Activated T-helper 17 cell treated with anti-CD3 and anti-CD28 coated beads, Interleukin-2, amount 50 U/mL, for 72 hours (primary cell): Measurements from ENCODE around the gene SCAMP4. TPM values are rescaled to one million over a fixed set of nuclear protein-coding genes. Genes with fewer than 3 reads are reported as not detected.

ENCODE experiments used
- ATAC-seq: fragments of 150-1000 bp; cut with Tn5 transposase; replicated peaks from 2 replicates; pipeline ENCODE4 v1.10.0; 2021; ENCODE audit warnings: mild to moderate bottlenecking, moderate library complexity
- H3K27ac Mint-ChIP-seq: one replicate; pipeline ENCODE4 v1.8.0; 2022; ENCODE audit warnings: mixed read lengths
- H3K27me3 Mint-ChIP-seq: one replicate; pipeline ENCODE4 v1.8.0; 2022; ENCODE audit warnings: mixed read lengths
- H3K36me3 Mint-ChIP-seq: one replicate; pipeline ENCODE4 v1.8.0; 2022; ENCODE audit warnings: low read depth, mild to moderate bottlenecking, mixed read lengths
- H3K4me1 Mint-ChIP-seq: one replicate; pipeline ENCODE4 v1.8.0; 2022; ENCODE audit warnings: mixed read lengths
- H3K4me3 Mint-ChIP-seq: one replicate; pipeline ENCODE4 v1.8.0; 2022; ENCODE audit warnings: mild to moderate bottlenecking, mixed read lengths
- H3K9me3 Mint-ChIP-seq: one replicate; pipeline ENCODE4 v1.8.0; 2022; ENCODE audit warnings: mixed read lengths
- total RNA-seq, 2 donors: library from RNA; stranded (reverse); gene quantifications; one replicate each; pipeline ENCODE4 v1.2.3, GENCODE V29; 2022

Gene SCAMP4
- total RNA-seq, 2 donors from 2014 or later, result 31.7 to 36.4 TPM

DNA sequence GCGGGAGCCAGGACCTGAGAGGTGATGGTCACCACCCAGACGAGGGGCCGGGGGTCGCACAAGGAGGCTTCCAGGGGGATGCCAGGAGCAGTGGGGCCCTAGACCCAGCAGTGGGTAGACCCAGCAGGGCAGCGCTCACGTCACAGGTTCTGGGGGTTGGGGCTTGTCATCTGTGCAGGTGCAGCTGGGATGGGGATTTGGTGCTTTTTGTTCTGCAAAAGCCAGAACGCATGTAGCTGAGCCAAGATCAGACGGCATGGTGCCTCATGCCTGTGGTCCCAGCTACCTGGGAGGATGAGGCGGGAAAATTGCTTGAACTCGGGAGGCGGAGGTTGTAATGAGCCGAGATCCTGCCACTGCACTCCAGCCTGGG, 50.9 kb downstream of the SCAMP4 start:
- Mint-ChIP-seq H3K4me3 (no peak overlapping the region), H3K27me3 (no peaks in the 10 kb centered on the region), H3K9me3 (no peaks in the 10 kb centered on the region), H3K36me3 (peaks cover 11% of the 10 kb centered on the region), H3K27ac (no peak overlapping the region), H3K4me1 (no peaks in the 10 kb centered on the region)
- ATAC-seq, result no peak

DNA sequence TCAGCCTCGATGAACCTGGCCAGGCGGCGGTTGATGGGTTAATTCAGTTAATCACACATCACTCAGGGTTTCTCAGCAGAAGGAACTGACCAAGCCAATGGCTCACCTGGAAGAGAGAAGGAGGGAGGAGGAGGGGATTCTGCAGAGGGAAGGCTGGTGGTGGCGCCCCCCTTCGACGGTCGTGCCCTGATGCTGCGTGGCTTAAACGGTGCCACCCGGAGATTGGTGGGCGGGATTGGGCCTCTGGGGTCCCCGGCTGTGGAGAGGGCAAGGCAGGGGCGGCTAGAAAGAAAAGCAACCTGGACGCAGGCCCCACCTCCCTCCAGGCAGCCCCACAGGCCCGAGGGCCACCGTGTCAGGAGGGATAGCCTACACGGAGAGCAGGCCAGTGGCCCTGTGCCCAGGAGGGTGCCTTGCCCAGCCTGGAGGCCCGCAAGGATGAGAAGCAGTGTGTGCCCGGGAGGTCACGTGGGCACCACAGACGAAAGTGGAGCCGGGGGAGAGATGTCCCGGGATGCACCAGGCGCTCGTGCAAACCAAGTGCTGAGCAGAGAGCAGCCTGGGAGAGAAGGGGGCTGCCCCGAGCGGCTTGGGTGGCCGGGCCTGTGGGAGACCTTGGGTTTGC, 51.8 kb downstream of the SCAMP4 start:
- no peaks in the 10 kb centered on the region for H3K9me3 Mint-ChIP-seq
- no peaks in the 10 kb centered on the region for H3K27me3 Mint-ChIP-seq
- no peak overlapping the region for H3K4me3 Mint-ChIP-seq
- H3K4me1 Mint-ChIP-seq, result no peaks in the 10 kb centered on the region
- peaks cover 8% of the 10 kb centered on the region for H3K36me3 Mint-ChIP-seq
- ATAC-seq, result no peak
- H3K27ac Mint-ChIP-seq, result no peak overlapping the region

DNA sequence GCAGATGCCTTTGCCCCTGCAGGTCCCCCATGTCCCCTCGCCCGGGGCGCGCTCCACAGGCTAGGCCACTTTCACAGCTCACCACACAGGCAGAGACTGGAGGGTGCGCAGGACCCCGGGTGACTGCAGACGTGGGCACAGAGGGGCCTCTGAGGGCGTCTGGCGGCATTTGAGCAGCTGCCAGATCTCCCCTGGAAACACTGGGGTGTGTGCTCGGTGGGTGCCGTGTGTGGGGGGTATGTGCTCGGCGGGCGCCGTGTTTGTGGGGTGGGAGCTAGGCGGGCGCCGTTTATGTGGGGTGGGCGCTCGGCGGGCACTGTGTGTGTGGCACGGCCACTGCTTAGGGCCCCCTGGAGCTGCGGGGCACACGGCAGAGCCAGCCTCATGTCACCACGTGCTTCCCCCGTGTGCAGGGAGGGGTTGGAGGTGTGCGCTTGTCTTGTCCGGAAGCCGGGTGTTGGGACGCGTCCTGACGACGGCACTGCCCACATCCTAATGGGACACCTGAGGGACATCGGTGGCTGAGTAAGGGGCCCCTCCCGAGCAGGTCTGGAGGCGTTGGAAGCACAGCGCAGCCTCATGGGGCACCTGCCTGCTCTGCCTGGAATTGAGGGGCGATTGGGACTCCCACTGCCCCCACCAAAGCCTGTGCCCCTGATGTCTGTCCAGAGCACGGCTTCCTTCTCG, 52.5 kb downstream of the SCAMP4 start:
- Mint-ChIP-seq H3K36me3 (peaks cover 2% of the 10 kb centered on the region), H3K4me1 (no peaks in the 10 kb centered on the region)

DNA sequence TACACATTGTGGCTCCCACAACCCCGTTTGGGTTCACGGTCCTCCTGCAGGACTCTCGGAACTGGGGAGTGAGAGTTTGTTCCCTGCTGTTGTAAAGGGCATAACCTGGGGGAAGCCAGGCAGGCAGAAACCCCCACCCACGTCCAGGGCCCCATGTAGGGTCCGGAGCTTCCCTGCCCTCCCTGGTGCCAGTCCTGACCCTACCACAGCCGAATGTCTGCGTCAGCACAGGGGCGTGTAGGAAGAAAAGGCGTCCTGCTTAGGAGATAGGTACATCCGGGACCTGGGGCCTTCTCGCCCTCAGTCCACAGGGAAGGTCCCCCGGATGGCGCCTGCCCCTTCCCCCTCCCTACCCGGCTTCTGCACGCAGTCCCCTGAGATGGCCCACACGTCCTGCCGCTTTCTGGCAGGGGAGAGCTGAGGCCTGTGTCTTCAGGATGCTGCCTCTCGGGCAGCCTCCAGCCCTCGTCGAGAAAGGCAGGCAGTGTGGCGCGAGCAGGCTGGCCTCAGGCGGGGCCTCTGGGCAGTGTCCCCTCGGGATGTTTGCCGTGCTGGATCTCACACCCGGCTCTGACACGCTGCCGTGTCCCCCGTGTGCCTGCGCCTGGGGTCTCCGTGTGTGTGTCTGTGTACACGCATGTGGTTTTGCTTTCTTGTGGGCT, 54.9 kb downstream of the SCAMP4 start:
- ATAC-seq, result no peak
- no peaks in the 10 kb centered on the region for H3K9me3 Mint-ChIP-seq

More for the DNA sequence above, 52.5 kb downstream of the SCAMP4 start:
- Mint-ChIP-seq H3K27ac (no peak overlapping the region), H3K9me3 (no peaks in the 10 kb centered on the region), H3K27me3 (no peaks in the 10 kb centered on the region), H3K4me3 (no peak overlapping the region)
- no peak for ATAC-seq

DNA sequence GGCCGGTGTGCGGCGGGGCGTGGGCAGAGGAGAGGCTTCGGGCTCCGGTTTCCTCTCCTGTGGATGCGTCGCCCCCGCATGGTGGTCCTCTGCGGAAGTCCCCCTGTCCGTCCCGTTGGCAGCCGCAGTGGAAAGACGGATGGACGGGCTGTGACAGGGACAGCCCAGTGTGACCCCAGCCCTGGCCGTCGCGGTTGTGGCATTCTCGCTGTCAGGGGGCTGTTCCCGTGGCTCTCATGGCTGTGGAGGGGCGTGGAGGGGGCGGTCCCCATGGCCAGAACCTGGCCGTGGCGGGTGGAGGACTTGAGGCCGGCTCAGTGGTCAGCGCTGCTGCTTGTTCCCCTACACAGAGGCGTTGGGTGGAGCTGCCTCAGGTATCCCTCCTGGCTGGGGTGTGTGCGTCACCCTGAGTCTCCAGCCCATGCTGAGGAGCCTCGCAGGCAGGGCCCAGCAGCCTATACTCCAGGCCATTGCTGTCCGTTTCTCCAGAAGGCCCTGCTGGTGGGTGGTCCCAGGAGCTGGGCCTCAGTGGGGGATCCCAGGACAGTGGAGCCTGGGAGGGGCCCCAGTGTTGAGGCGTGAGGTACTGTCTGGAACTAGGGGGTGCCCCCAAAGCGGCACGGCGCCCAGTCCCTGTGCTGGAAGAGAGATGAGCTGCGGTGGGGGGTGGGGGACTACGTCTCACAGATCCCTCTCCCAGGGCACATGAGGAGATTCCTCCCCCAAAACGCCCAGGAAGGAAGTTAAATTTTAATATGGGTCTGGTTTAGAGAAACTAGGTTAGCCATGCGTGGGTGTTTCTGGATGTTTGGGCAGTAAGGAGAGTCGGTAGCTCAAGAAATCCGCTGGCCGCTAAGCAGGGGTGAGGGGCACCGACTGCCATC, 56.0 kb downstream of the SCAMP4 start:
- no peak overlapping the region for H3K27ac Mint-ChIP-seq
- H3K4me1 Mint-ChIP-seq, result peaks cover 5% of the 10 kb centered on the region
- ATAC-seq, result no peak
- no peak overlapping the region for H3K4me3 Mint-ChIP-seq
- H3K27me3 Mint-ChIP-seq, result no peaks in the 10 kb centered on the region
- H3K36me3 Mint-ChIP-seq, result peaks cover 4% of the 10 kb centered on the region
- H3K9me3 Mint-ChIP-seq, result no peaks in the 10 kb centered on the region

More for the DNA sequence above, 54.9 kb downstream of the SCAMP4 start:
- no peaks in the 10 kb centered on the region for H3K4me1 Mint-ChIP-seq
- peaks cover 4% of the 10 kb centered on the region for H3K36me3 Mint-ChIP-seq
- no peaks in the 10 kb centered on the region for H3K27me3 Mint-ChIP-seq
- no peak overlapping the region for H3K4me3 Mint-ChIP-seq
- no peak overlapping the region for H3K27ac Mint-ChIP-seq

DNA sequence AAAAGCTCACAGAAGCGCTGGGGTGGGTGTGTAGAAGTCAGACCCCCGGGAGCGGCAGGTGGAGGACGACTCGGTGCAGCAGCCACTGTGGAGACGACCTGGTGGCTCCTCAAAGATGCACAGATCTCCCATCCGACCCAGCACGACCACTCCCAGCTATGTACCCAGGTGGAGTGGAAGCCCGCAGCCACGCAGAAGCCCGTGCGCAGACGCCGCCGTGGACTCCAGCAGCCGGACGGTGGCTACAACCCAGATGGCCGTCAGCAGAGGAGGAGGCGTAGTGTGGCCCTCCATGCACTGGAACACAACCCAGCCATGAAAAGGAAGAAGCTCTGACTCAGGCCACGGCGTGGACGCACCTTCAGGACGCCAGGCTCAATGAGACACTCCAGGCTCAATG, 57.5 kb downstream of the SCAMP4 start:
- Mint-ChIP-seq H3K4me1 (peaks cover 7% of the 10 kb centered on the region), H3K27ac (no peak overlapping the region), H3K9me3 (no peaks in the 10 kb centered on the region), H3K4me3 (no peak overlapping the region), H3K27me3 (no peaks in the 10 kb centered on the region), H3K36me3 (peaks cover 4% of the 10 kb centered on the region)
- ATAC-seq, result no peak

DNA sequence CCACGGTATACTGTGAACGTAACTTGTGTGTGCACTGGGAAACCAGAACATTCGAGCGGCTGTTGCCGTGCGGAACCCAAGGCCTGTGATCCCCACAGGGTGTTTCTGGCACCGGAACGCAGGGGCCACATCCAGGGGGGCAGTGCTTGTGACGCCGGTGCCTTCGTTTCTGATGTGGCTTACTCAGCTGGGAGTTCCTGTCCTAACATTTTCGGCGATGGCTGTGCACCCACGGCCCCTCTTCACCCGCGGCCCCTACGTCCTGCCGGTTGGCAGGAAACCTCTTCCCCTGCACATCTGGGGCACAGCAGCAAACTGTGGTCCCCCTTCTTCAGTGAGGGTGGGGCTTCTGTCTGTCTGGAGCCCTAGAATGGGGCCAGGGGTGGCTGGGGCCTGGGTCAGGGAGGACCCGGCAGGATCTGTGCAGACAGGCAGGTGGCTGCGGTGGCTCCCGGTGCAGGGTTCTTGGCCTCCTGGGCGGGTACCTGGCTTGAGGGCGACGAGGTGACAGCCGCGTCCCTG, 61.9 kb downstream of the SCAMP4 start:
- Mint-ChIP-seq H3K4me3 (peak overlapping the region; percentile 51), H3K9me3 (no peaks in the 10 kb centered on the region), H3K27ac (peak overlapping the region; percentile 56), H3K27me3 (no peaks in the 10 kb centered on the region), H3K36me3 (peaks cover 19% of the 10 kb centered on the region), H3K4me1 (peaks cover 7% of the 10 kb centered on the region)
- peak; percentile 40 for ATAC-seq

DNA sequence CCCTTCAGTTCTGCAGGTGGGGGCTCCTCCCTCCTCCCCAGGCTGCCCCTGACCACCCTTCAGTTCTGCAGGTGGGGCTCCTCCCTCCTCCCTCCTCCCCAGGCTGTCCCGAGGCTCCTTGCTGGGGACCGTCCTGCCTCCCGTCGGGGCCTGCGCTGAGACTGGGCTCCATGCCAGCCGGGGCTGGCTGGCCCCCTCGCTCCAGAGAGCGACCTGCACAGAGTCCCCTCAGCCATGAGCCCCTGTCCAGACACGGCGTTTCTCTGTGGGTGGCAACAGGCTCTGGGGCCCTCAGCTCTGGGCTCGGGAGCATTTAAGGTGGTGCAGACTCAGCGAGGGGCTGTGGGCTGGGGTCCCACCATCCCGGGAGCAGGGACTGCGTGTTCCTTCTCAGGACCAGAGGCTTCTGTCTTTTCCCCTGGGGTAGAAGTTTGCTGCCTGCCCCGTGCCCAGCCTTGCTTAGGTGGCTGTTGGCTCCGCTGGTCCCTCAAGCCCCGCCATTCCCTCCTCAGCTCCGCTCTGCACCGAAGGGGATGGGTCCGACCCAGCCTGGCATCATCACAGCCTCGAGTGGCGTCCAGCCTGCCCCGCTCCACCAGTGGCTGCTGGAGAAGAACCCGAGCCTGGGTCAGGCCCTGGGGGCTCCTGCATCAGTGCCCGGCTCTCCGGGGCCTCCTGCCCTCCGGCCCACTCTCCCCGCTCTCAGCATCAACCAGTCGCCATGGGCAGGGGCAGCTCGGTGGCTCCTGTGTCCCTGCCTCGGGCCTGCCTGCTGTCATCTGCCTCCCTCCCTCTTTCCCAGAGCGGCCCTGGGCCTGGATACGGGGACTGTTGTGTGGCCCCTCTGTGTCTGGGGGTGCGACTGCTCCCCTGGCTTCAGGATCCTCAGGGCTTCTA, 63.3 kb downstream of the SCAMP4 start:
- no peak overlapping the region for H3K4me3 Mint-ChIP-seq
- no peaks in the 10 kb centered on the region for H3K9me3 Mint-ChIP-seq
- ATAC-seq, result no peak
- H3K4me1 Mint-ChIP-seq, result peaks cover 9% of the 10 kb centered on the region
- H3K27me3 Mint-ChIP-seq, result no peaks in the 10 kb centered on the region
- no peak overlapping the region for H3K27ac Mint-ChIP-seq
- peaks cover 27% of the 10 kb centered on the region for H3K36me3 Mint-ChIP-seq

DNA sequence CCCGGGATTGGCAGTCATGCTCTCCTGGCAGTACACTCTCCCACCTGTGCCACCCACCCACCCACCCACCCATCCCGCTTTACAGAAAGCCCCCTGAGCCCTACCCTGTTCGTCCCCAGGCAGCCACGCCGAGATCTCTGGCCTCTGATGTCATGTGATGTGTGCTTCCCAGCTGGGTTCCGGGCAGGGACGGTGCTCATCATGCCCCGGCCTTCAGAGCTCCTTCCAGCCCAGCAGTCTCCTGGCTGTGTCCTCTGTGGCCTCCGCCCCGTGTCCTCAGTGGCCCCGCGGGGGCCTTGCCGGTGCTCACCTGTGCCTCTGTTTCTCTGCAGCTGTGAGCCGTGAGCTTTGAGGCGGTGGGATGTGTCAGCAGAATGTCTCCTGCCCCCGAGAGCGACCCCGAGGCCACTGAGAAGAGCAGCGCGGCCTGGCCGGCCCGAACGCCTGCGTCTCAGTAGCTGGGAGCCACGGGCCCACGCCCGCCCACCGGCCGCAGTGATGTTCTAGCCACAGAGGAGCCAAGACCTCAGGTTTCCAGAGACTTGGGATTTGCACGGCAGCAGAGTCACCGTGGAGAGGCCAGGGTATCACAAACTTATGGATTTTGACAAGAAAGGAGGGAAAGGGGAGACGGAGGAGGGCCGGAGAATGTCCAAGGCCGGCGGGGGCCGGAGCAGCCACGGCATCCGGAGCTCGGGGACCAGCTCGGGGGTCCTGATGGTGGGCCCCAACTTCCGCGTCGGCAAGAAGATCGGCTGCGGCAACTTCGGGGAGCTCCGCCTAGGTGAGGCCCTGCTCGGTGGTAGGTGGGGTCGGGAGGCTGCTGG, 64.2 kb downstream of the SCAMP4 start:
- peaks cover 11% of the 10 kb centered on the region for H3K4me1 Mint-ChIP-seq
- H3K4me3 Mint-ChIP-seq, result no peak overlapping the region
- H3K9me3 Mint-ChIP-seq, result no peaks in the 10 kb centered on the region
- H3K27ac Mint-ChIP-seq, result no peak overlapping the region
- H3K27me3 Mint-ChIP-seq, result no peaks in the 10 kb centered on the region
- H3K36me3 Mint-ChIP-seq, result peaks cover 28% of the 10 kb centered on the region
- ATAC-seq, result no peak

DNA sequence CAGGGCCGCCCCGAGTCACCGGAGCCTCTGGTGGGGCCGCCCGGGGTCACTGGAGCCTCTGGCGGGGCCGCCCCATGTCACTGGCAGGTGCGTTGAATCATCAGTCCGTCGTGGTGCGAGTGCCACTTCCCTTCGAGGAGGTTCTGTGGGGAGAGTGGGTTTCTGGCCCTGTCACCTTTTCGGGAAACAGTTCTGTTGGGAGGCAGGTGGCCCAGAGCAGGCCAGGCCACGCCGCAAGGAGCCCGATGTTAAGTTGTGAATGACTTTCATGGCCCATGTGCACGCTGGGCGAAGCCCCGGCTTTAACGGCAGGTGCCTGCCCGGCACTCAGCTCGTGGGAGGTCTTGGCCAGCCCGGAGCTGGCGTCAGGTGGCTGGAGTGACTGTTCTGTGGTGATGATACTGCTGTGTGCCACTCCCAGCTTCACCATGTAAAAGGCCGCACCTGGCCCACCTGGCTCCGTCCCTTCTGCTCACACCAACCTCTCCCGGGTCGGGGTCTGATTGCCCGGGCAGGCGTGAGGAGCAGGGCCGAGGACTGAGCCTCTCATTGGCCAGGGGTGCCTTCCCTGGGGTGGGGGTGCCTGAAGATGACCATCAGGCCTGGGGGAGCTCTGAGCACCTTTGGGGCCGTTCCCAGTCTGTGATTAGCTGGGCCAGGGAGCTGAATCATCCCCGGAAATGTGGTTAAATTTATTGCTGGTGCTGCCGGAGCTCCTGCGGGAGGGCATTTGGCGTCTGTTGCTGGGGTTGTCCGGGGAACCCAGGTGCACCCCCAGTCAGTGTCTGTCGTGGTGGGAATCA, 65.0 kb downstream of the SCAMP4 start:
- Mint-ChIP-seq H3K36me3 (peaks cover 32% of the 10 kb centered on the region), H3K27ac (no peak overlapping the region), H3K4me3 (no peak overlapping the region), H3K27me3 (no peaks in the 10 kb centered on the region), H3K9me3 (no peaks in the 10 kb centered on the region), H3K4me1 (peaks cover 11% of the 10 kb centered on the region)
- no peak for ATAC-seq

DNA sequence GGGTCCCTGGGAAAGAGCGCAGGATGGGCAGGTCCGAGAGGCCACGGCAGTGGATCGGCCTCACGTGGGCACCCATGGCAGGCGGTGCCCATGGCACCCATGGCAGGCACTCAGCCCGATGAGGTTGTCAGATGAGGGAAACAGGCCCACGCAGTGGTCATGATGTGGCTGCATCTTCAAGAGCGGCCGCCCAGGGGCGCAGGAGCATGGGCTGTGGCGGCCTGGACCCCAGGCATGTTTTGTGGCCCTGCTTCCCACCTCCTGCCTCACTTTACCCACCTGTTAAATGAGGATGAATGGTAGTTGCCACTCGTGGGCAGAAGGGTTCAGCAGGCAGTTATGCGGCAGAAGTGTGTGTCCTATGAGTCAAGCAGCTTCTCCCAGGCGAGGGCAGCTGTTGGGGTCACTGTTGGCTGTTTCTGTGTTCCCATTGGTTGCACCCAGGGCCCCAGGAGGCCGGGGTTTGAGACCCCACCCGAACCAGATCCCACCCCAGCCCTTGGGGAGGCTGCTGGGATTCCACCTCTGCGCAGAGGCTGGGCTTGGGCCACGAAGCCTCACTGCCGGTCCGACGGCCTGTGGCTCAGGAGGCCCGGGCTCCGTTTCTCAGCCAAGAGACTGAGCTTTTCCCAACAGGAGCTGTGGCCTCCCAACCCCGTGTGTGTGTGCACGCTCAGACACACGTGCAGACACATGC, 65.8 kb downstream of the SCAMP4 start:
- Mint-ChIP-seq H3K27ac (no peak overlapping the region), H3K9me3 (no peaks in the 10 kb centered on the region), H3K4me1 (peaks cover 9% of the 10 kb centered on the region), H3K36me3 (peaks cover 37% of the 10 kb centered on the region), H3K27me3 (no peaks in the 10 kb centered on the region), H3K4me3 (no peak overlapping the region)
- no peak for ATAC-seq
